HepG2 (cell line): ENCODE results near the gene SYNGAP1. TPM values are rescaled to one million over a fixed set of nuclear protein-coding genes. Genes with fewer than 3 reads are reported as not detected.
A peak's percentile ranks its signal among the peaks of the same experiment; 100 is the strongest.

Experiments used
- FLYWCH1 ChIP-seq: sonication (generic); formaldehyde crosslinking; IDR thresholded peaks from 2 replicates; pipeline ENCODE4 v1.8.1; 2023; ENCODE audit warnings: mild to moderate bottlenecking, missing genetic modification reagents
- GTF3A ChIP-seq: sonication (generic); formaldehyde crosslinking; conservative IDR thresholded peaks from 2 replicates; pipeline ENCODE4 v1.4.0; 2020; ENCODE audit warnings: mild to moderate bottlenecking, missing genetic modification reagents
- HNF4A ChIP-seq: sonication (generic); formaldehyde crosslinking; IDR thresholded peaks from 2 replicates; pipeline ENCODE4 v1.4.0; 2020; ENCODE audit warnings: missing genetic modification reagents
- HOMEZ ChIP-seq: IDR thresholded peaks from 2 replicates; pipeline ENCODE4 v1.6.1; 2016; ENCODE audit warnings: low read depth
- KDM4B ChIP-seq: sonication (generic); formaldehyde crosslinking; IDR thresholded peaks from 2 replicates; pipeline ENCODE4 v1.4.0; 2020; ENCODE audit warnings: missing genetic modification reagents
- KDM5B ChIP-seq: sonication (generic); formaldehyde crosslinking; IDR thresholded peaks from 2 replicates; pipeline ENCODE4 v1.4.0; 2020; ENCODE audit warnings: missing genetic modification reagents, mild to moderate bottlenecking, borderline replicate concordance
- NRL ChIP-seq: sonication (generic); formaldehyde crosslinking; IDR thresholded peaks from 2 replicates; pipeline ENCODE4 v1.5.0; 2020; ENCODE audit warnings: missing genetic modification reagents, mild to moderate bottlenecking, moderate library complexity, borderline replicate concordance
- RBAK ChIP-seq: sonication (generic); formaldehyde crosslinking; IDR thresholded peaks from 2 replicates; pipeline ENCODE4 v1.5.1; 2020; ENCODE audit warnings: mild to moderate bottlenecking, missing genetic modification reagents
- SNRNP70 ChIP-seq: fragments of 200-400 bp; formaldehyde crosslinking; IDR thresholded peaks from 2 replicates; pipeline ENCODE4 v1.6.1; 2017; ENCODE audit warnings: mild to moderate bottlenecking, low read depth, low read length, moderate library complexity
- STAT5B ChIP-seq: sonication (generic); formaldehyde crosslinking; IDR thresholded peaks from 2 replicates; pipeline ENCODE4 v1.4.0; 2020; ENCODE audit warnings: missing genetic modification reagents
- SUZ12 ChIP-seq: fragments of 150-350 bp; IDR thresholded peaks from 2 replicates; pipeline ENCODE4 v1.6.1; 2014; ENCODE audit warnings: low read depth, low read length
- TARDBP ChIP-seq: sonication (generic); formaldehyde crosslinking; IDR thresholded peaks from 2 replicates; pipeline ENCODE4 v1.8.0; 2022; ENCODE audit warnings: mild to moderate bottlenecking, missing genetic modification reagents
- ZBTB42 ChIP-seq: sonication (generic); formaldehyde crosslinking; IDR thresholded peaks from 2 replicates; pipeline ENCODE4 v1.5.0; 2020; ENCODE audit warnings: mild to moderate bottlenecking, missing genetic modification reagents
- ZNF546 ChIP-seq: sonication (generic); formaldehyde crosslinking; conservative IDR thresholded peaks from 2 replicates; pipeline ENCODE4 v1.8.1; 2023; ENCODE audit warnings: mild to moderate bottlenecking, missing genetic modification reagents
- ZNF572 ChIP-seq: sonication (generic); formaldehyde crosslinking; IDR thresholded peaks from 2 replicates; pipeline ENCODE4 v1.5.1; 2020; ENCODE audit warnings: mild to moderate bottlenecking, missing genetic modification reagents
- ZNF589 ChIP-seq: sonication (generic); formaldehyde crosslinking; conservative IDR thresholded peaks from 2 replicates; pipeline ENCODE4 v1.8.0; 2022; ENCODE audit warnings: mild to moderate bottlenecking, moderate library complexity, missing genetic modification reagents
- ZNF703 ChIP-seq: sonication (generic); formaldehyde crosslinking; IDR thresholded peaks from 2 replicates; pipeline ENCODE4 v1.5.1; 2020; ENCODE audit warnings: missing genetic modification reagents, mild to moderate bottlenecking, moderate library complexity, borderline replicate concordance
- ZNF839 ChIP-seq: sonication (generic); formaldehyde crosslinking; IDR thresholded peaks from 2 replicates; pipeline ENCODE4 v1.4.0; 2020; ENCODE audit warnings: missing genetic modification reagents, mild to moderate bottlenecking, borderline replicate concordance
- polyA plus RNA-seq, 8 experiments: library from polyadenylated mRNA; depleted of rRNA in 3 of 8; stranded (reverse) in 7 of 8; unstranded in 1 of 8; fragments of >200 nt; fragmentation: Illumina TruSeq in 4 of 8; extraction: Trizol in 4 of 8; gene quantifications; 2 replicates each; pipeline versions ENCODE4 v1.2.1 to v1.2.3, GENCODE V29; 2011 to 2016; ENCODE audit warnings: low read depth in 4 of 8, missing spikeins in 1 of 8, mixed read lengths in 1 of 8; ENCODE audit not compliant: insufficient read depth in 1 of 8
- total RNA-seq, 5 experiments: library from RNA; depleted of rRNA; stranded (reverse); fragments of >200 nt; fragmentation: Illumina TruSeq; extraction: Trizol; gene quantifications; 2 replicates each; pipeline ENCODE4 v1.2.3, GENCODE V29; 2016; ENCODE audit warnings: low read depth in 1 of 5
- TF ChIP-seq, protein P1 (sequence below): IDR thresholded peaks from 2 replicates; pipeline ENCODE4 v1.6.1; 2012; ENCODE audit warnings: inconsistent platforms
- TF ChIP-seq, protein P2 (sequence below): IDR thresholded peaks from 2 replicates; pipeline ENCODE4 v1.6.1; 2016; ENCODE audit warnings: low read depth, missing genetic modification reagents, missing compliant biosample characterization
- TF ChIP-seq, protein P3 (sequence below): sonication (generic); formaldehyde crosslinking; IDR thresholded peaks from 2 replicates; pipeline ENCODE4 v1.4.0; 2020; ENCODE audit warnings: low read depth, mild to moderate bottlenecking, missing genetic modification reagents

The SYNGAP1 gene
- total and polyA plus RNA-seq, 2 of the 13 experiments (the other 11 are each of a cell fraction or from before 2014, with no cell fraction given) = 0.75 to 1.1 TPM

DNA sequence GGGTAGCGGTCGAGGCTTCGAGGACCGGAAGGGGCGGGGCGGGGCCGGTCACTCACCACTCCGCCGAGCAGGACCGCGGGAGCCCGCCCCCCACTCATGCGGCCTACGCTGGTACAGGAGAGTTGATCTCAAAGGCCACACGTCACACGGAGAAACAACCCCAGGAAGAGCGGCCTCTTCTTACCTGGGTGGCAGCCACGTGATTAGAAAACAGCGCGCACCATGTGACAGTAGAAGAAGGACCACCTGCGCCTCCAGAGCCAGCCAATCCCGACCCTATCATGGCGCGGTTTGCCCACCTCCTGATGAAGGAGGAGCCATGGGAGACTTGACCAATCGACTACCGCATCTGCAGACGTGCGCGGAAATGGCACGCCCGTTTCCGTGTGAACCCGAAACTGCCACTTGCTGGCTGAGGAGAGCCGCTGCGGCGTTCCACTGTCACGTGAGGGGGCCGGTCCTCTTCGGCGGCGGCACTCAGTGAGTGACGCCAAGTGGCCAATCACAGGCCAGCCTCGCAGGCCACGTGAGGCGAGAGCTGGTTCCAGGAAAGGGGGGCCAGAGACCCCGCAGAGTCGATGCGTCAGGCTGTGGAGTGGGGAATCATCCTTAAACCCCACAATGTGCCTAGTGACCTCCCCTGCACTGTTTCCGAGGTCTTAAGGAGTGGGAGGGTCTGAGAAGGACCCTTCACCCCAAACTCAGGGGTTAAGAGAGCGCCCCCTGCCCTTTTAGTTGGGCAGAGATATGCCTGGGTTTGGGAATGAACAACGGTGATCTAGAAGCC lies 1.8 kb upstream of the SYNGAP1 start, which contains the start of gene CUTA (continued):
- TF ChIP-seq SNRNP70 = no peak
- TF ChIP-seq ZNF703 (CRISPR knock-in tag) = no peak
- TF ChIP-seq ZBTB42 (CRISPR knock-in tag) = no peak
- TF ChIP-seq GTF3A (CRISPR knock-in tag) = no peak; the same call in 1 of the 2 replicates
- no peak for TF ChIP-seq KDM4B (CRISPR knock-in tag)
- 0 out of 2 replicates have a peak, but pooled peaks have one; percentile 17 for TF ChIP-seq STAT5B (CRISPR knock-in tag)
- TF ChIP-seq, protein P1, sequence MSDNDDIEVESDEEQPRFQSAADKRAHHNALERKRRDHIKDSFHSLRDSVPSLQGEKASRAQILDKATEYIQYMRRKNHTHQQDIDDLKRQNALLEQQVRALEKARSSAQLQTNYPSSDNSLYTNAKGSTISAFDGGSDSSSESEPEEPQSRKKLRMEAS = peak; percentile 99
- TF ChIP-seq, protein P2, sequence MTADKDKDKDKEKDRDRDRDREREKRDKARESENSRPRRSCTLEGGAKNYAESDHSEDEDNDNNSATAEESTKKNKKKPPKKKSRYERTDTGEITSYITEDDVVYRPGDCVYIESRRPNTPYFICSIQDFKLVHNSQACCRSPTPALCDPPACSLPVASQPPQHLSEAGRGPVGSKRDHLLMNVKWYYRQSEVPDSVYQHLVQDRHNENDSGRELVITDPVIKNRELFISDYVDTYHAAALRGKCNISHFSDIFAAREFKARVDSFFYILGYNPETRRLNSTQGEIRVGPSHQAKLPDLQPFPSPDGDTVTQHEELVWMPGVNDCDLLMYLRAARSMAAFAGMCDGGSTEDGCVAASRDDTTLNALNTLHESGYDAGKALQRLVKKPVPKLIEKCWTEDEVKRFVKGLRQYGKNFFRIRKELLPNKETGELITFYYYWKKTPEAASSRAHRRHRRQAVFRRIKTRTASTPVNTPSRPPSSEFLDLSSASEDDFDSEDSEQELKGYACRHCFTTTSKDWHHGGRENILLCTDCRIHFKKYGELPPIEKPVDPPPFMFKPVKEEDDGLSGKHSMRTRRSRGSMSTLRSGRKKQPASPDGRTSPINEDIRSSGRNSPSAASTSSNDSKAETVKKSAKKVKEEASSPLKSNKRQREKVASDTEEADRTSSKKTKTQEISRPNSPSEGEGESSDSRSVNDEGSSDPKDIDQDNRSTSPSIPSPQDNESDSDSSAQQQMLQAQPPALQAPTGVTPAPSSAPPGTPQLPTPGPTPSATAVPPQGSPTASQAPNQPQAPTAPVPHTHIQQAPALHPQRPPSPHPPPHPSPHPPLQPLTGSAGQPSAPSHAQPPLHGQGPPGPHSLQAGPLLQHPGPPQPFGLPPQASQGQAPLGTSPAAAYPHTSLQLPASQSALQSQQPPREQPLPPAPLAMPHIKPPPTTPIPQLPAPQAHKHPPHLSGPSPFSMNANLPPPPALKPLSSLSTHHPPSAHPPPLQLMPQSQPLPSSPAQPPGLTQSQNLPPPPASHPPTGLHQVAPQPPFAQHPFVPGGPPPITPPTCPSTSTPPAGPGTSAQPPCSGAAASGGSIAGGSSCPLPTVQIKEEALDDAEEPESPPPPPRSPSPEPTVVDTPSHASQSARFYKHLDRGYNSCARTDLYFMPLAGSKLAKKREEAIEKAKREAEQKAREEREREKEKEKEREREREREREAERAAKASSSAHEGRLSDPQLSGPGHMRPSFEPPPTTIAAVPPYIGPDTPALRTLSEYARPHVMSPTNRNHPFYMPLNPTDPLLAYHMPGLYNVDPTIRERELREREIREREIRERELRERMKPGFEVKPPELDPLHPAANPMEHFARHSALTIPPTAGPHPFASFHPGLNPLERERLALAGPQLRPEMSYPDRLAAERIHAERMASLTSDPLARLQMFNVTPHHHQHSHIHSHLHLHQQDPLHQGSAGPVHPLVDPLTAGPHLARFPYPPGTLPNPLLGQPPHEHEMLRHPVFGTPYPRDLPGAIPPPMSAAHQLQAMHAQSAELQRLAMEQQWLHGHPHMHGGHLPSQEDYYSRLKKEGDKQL (CRISPR knock-in tag) = no peak
- TF ChIP-seq HNF4A (CRISPR knock-in tag) = peak; percentile 21
- TF ChIP-seq KDM5B (CRISPR knock-in tag) = peak; percentile 89
- no peak for TF ChIP-seq RBAK
- peak; percentile 37; the same call in 1 of the 2 replicates for TF ChIP-seq ZNF546 (CRISPR knock-in tag)
- TF ChIP-seq ZNF839 (CRISPR knock-in tag) = no peak; the same call in 1 of the 2 replicates
- 0 out of 2 replicates have a peak, but pooled peaks have one; percentile 53 for TF ChIP-seq ZNF572 (CRISPR knock-in tag)
- TF ChIP-seq TARDBP (CRISPR knock-in tag) = peak; percentile 12
- peak; percentile 43 for TF ChIP-seq ZNF589 (CRISPR knock-in tag)
- TF ChIP-seq NRL (CRISPR knock-in tag) = peak; percentile 92
- TF ChIP-seq FLYWCH1 (CRISPR knock-in tag) = no peak; the same call in 1 of the 2 replicates
- TF ChIP-seq SUZ12 = no peak
- TF ChIP-seq, protein P3, sequence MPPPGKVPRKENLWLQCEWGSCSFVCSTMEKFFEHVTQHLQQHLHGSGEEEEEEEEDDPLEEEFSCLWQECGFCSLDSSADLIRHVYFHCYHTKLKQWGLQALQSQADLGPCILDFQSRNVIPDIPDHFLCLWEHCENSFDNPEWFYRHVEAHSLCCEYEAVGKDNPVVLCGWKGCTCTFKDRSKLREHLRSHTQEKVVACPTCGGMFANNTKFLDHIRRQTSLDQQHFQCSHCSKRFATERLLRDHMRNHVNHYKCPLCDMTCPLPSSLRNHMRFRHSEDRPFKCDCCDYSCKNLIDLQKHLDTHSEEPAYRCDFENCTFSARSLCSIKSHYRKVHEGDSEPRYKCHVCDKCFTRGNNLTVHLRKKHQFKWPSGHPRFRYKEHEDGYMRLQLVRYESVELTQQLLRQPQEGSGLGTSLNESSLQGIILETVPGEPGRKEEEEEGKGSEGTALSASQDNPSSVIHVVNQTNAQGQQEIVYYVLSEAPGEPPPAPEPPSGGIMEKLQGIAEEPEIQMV (CRISPR knock-in tag) = peak; percentile 92
- TF ChIP-seq HOMEZ (CRISPR knock-in tag) = peak; percentile 54; the same call in 1 of the 2 replicates
